Smooth muscle cell (in vitro differentiated cells): Measurements from ENCODE around the gene CMTR1. TPM values are rescaled to one million over a fixed set of nuclear protein-coding genes. Genes with fewer than 3 reads are reported as not detected.

Experiments used
- DNase-seq: peaks from one replicate; lab custom pipeline; 2025; ENCODE audit not compliant: unreplicated experiment; lab: John Stamatoyannopoulos, UW
- H2AFZ ChIP-seq: fragments of 200-600 bp; sonication (generic); 2 replicates; pipeline ENCODE4 v1.6.0; 2016; ENCODE audit warnings: antibody characterized with exemption, low read depth, mild to moderate bottlenecking
- H3F3A ChIP-seq: fragments of 200-600 bp; sonication (generic); 2 replicates; pipeline ENCODE4 v1.6.0; 2017; ENCODE audit warnings: antibody characterized with exemption, low read depth
- H3K27ac ChIP-seq: fragments of 200-600 bp; sonication (generic); 2 replicates; pipeline ENCODE4 v1.5.1; 2016; ENCODE audit warnings: low read depth, mild to moderate bottlenecking
- H3K27me3 ChIP-seq: fragments of 200-600 bp; sonication (generic); 2 replicates; pipeline ENCODE4 v1.6.1; 2016; ENCODE audit warnings: low read depth, mild to moderate bottlenecking
- H3K36me3 ChIP-seq: fragments of 200-600 bp; sonication (generic); 2 replicates; pipeline ENCODE4 v1.5.1; 2016; ENCODE audit warnings: low read depth
- H3K4me1 ChIP-seq: fragments of 200-600 bp; sonication (generic); 2 replicates; pipeline ENCODE4 v1.5.1; 2016; ENCODE audit warnings: low read depth
- H3K4me2 ChIP-seq: fragments of 200-600 bp; sonication (generic); 2 replicates; pipeline ENCODE4 v1.6.0; 2016; ENCODE audit warnings: mild to moderate bottlenecking
- H3K4me3 ChIP-seq: fragments of 200-600 bp; sonication (generic); 2 replicates; pipeline ENCODE4 v1.5.1; 2016; ENCODE audit warnings: mild to moderate bottlenecking
- H3K79me2 ChIP-seq: fragments of 200-600 bp; sonication (generic); 2 replicates; pipeline ENCODE4 v1.6.0; 2016; ENCODE audit warnings: low read depth, mild to moderate bottlenecking
- H3K9ac ChIP-seq: fragments of 200-600 bp; sonication (generic); 2 replicates; pipeline ENCODE4 v1.6.0; 2016; ENCODE audit warnings: low read depth
- H3K9me3 ChIP-seq: fragments of 200-600 bp; sonication (generic); replicated peaks from 2 replicates; pipeline ENCODE4 v1.5.1; 2016; ENCODE audit warnings: low read depth
- H4K20me1 ChIP-seq: fragments of 200-600 bp; sonication (generic); 2 replicates; pipeline ENCODE4 v1.6.0; 2016; ENCODE audit warnings: low read depth
- WGBS: methylation state at CpG from one replicate; pipeline ENCODE4 v1.1.7; 2016; ENCODE audit warnings: low lambda C conversion rate; 5-methylcytosine and 5-hydroxymethylcytosine counted together
- polyA plus RNA-seq: library from polyadenylated mRNA; unstranded; fragments of >200 nt; fragmentation: Nextera tagmentation; extraction: Ambion mirVana; gene quantifications from 2 replicates; pipeline ENCODE4 v1.2.1, GENCODE V29; 2016
- total RNA-seq: library from RNA; depleted of rRNA; stranded (reverse); fragments of >200 nt; gene quantifications from 2 replicates; pipeline ENCODE4 v1.2.3, GENCODE V29; 2014
- TF ChIP-seq, protein P1 (sequence below): fragments of 200-600 bp; sonication (generic); IDR thresholded peaks from 2 replicates; pipeline ENCODE4 v1.5.1; 2017; ENCODE audit warnings: borderline replicate concordance, mild to moderate bottlenecking, antibody characterized with exemption; ENCODE audit not compliant: insufficient read depth, poor library complexity, severe bottlenecking

The CMTR1 gene
- total and polyA plus RNA-seq, 2 experiments from 2014 or later: 19.3 to 20.0 TPM

DNA sequence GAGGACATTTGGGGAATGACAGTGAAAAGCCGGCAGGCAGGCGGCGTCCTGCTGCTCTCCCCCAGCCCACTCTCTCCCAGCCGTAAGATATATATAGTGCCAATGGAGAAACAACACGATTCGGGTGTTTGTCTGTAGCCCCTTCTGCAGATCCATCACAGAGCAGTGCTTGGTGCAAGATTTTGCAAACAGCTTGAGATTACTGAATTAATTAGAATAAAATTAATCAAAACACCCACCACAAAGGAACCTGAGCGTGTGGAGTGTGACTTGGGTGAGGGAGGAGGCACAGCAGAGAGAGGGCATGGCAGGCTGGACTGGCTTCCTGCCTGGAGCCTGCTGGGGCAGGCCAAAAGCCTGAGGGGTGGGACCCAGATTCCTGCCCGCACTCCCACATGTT, 95.5 kb downstream of the CMTR1 start:
- Histone ChIP-seq H3K4me2 (no peak overlapping the region), H3K27me3 (peaks cover 26% of the 10 kb centered on the region), H3F3A (no peaks in the 10 kb centered on the region), H3K36me3 (no peaks in the 10 kb centered on the region), H3K9me3 (no peaks in the 10 kb centered on the region), H3K4me1 (no peaks in the 10 kb centered on the region), H3K9ac (no peak overlapping the region), H3K27ac (no peak overlapping the region), H4K20me1 (no peaks in the 10 kb centered on the region), H2AFZ (no peak overlapping the region), H3K4me3 (no peak overlapping the region), H3K79me2 (no peaks in the 10 kb centered on the region)
- WGBS: 81% methylated on average over 8 of the region's 8 CpGs
- TF ChIP-seq, protein P1, sequence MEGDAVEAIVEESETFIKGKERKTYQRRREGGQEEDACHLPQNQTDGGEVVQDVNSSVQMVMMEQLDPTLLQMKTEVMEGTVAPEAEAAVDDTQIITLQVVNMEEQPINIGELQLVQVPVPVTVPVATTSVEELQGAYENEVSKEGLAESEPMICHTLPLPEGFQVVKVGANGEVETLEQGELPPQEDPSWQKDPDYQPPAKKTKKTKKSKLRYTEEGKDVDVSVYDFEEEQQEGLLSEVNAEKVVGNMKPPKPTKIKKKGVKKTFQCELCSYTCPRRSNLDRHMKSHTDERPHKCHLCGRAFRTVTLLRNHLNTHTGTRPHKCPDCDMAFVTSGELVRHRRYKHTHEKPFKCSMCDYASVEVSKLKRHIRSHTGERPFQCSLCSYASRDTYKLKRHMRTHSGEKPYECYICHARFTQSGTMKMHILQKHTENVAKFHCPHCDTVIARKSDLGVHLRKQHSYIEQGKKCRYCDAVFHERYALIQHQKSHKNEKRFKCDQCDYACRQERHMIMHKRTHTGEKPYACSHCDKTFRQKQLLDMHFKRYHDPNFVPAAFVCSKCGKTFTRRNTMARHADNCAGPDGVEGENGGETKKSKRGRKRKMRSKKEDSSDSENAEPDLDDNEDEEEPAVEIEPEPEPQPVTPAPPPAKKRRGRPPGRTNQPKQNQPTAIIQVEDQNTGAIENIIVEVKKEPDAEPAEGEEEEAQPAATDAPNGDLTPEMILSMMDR: no peak
- DNase-seq: no peak

DNA sequence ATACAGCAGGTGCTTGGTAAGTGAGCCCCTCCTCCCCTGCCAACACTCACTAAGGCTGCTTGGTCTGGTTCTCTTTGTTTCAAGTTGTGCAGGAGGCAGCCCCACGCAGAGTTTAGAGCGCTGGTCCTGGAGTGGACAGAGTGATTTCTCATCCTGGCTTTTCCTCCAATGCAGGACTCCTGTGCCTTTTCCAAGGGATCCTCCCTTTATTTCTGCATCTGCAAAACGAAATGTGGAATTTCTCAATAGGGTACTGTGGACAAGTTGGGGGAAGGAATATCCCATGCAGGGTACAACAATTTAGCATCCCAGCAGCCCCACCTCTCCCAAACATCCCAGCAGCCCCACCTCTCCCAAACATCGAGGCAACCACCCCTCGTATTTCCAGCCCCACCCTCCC, 97.3 kb downstream of the CMTR1 start:
- TF ChIP-seq, protein P1: no peak
- WGBS: 67% methylated on average over 5 of the region's 5 CpGs
- H3K79me2 ChIP-seq: no peaks in the 10 kb centered on the region
- H3F3A ChIP-seq: no peaks in the 10 kb centered on the region
- H3K27ac ChIP-seq: no peak overlapping the region
- peaks cover 44% of the 10 kb centered on the region for H3K27me3 ChIP-seq
- no peak overlapping the region for H3K4me2 ChIP-seq
- H3K4me3 ChIP-seq: no peak overlapping the region
- H3K9ac ChIP-seq: no peak overlapping the region
- H2AFZ ChIP-seq: no peak overlapping the region
- H3K36me3 ChIP-seq: no peaks in the 10 kb centered on the region
- no peak for DNase-seq
- H4K20me1 ChIP-seq: no peaks in the 10 kb centered on the region
- no peaks in the 10 kb centered on the region for H3K9me3 ChIP-seq
- peaks cover 2% of the 10 kb centered on the region for H3K4me1 ChIP-seq

DNA sequence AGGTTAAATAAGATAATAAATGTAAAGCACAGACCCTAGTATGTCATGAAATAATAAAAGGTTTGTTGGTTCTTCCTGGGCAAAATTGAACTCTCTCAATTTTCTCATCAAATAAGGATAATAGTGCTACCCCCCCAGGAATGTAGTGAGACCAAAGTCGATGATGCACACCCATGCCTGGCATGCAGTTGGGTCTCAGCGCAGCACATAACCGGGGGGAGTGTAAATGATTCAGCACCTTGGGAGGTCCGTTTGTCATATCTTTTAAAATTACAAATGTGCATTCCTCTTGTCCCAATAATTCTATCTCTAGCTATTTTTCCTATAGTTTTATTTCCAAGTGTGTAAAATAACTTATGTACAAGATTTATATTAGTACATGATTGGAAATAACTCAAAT, 98.0 kb downstream of the CMTR1 start:
- 89% methylated on average over 4 of the region's 4 CpGs for WGBS
- TF ChIP-seq, protein P1: no peak
- peaks cover 10% of the 10 kb centered on the region for H3K4me1 ChIP-seq
- H3K9me3 ChIP-seq: no peaks in the 10 kb centered on the region
- H3K27me3 ChIP-seq: peaks cover 51% of the 10 kb centered on the region
- no peak overlapping the region for H3K27ac ChIP-seq
- H3F3A ChIP-seq: no peaks in the 10 kb centered on the region
- H3K9ac ChIP-seq: no peak overlapping the region
- no peaks in the 10 kb centered on the region for H3K79me2 ChIP-seq
- no peak for DNase-seq
- H3K4me3 ChIP-seq: no peak overlapping the region
- no peak overlapping the region for H3K4me2 ChIP-seq
- no peaks in the 10 kb centered on the region for H3K36me3 ChIP-seq
- H4K20me1 ChIP-seq: no peaks in the 10 kb centered on the region
- H2AFZ ChIP-seq: no peak overlapping the region

Other genes starting within 250 kb of the CMTR1 start
- gene TBC1D22B, start 175.4 kb upstream of the CMTR1 start, total RNA-seq: 7.2 and 7.3 TPM in 2 replicates
- gene TBC1D22B, start 175.4 kb upstream of the CMTR1 start, polyA plus RNA-seq: 5.6 and 7.0 TPM in 2 replicates
- 0.31 and 0.40 TPM in 2 replicates for gene TMEM217, start 175.1 kb upstream of the CMTR1 start, total RNA-seq
- 1.2 and 1.9 TPM in 2 replicates for gene TMEM217, start 175.1 kb upstream of the CMTR1 start, polyA plus RNA-seq
- gene RNF8, start 79.2 kb upstream of the CMTR1 start, total RNA-seq: 16.7 and 17.3 TPM in 2 replicates
- gene RNF8, start 79.2 kb upstream of the CMTR1 start, polyA plus RNA-seq: 20.4 and 23.6 TPM in 2 replicates
- 56.8 and 81.0 TPM in 2 replicates for gene CCDC167, start 66.7 kb downstream of the CMTR1 start, total RNA-seq
- gene CCDC167, start 66.7 kb downstream of the CMTR1 start, polyA plus RNA-seq: 98.2 and 114 TPM in 2 replicates